ENCODE data around the gene NLRX1. TPM values are rescaled to one million over a fixed set of nuclear protein-coding genes. Genes with fewer than 3 reads are reported as not detected.

Gene NLRX1, protein sequence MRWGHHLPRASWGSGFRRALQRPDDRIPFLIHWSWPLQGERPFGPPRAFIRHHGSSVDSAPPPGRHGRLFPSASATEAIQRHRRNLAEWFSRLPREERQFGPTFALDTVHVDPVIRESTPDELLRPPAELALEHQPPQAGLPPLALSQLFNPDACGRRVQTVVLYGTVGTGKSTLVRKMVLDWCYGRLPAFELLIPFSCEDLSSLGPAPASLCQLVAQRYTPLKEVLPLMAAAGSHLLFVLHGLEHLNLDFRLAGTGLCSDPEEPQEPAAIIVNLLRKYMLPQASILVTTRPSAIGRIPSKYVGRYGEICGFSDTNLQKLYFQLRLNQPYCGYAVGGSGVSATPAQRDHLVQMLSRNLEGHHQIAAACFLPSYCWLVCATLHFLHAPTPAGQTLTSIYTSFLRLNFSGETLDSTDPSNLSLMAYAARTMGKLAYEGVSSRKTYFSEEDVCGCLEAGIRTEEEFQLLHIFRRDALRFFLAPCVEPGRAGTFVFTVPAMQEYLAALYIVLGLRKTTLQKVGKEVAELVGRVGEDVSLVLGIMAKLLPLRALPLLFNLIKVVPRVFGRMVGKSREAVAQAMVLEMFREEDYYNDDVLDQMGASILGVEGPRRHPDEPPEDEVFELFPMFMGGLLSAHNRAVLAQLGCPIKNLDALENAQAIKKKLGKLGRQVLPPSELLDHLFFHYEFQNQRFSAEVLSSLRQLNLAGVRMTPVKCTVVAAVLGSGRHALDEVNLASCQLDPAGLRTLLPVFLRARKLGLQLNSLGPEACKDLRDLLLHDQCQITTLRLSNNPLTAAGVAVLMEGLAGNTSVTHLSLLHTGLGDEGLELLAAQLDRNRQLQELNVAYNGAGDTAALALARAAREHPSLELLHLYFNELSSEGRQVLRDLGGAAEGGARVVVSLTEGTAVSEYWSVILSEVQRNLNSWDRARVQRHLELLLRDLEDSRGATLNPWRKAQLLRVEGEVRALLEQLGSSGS
- total RNA-seq = 32.2 TPM
- long read RNA-seq, full-length matches to known transcripts = 85 of 191 reads
- long read RNA-seq, partial matches to known transcripts = 29 of 191 reads
- long read RNA-seq, other reads (novel, unspliced or antisense) = 77 of 191 reads

DNA sequence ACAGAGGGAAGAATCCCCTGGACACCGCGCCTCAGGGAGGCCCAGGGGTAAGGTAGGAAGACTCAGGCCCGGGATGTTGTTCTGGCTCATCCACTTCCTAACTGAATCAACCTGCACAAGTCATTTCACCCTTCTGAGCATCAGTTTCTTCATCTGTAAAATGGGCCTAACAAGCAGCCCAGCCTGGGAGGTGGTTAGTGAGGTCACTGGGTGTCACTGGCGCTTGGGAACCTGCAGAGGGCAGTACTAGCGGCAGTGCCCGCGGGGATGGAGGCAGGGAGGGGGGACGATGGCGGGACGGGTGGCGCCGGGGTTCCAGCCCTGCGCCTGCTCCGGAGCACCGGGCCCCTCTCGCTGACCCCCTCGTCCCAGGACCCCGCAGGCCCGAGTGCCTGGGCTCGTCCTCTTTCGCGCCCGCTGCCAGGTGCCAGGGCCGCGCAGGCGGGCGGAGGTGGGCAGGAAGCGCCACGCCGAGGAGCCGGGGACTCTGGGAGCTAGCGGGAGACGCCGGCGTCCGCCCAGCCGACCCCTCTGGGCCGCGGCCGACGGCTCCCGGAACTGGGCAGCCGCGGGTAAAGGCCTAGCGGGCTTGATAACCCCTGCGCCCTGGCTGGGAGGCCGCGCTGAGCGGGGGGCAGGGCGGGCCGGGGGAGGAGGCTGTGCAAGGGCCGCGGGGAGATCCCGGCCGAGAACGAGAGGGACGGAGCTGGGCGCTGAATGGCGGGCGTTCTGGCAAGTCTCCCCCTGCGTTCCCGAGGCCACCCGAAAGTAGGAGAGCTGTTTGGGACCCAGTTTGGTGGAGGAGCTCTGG is at the start of gene NLRX1:
NLRX1 (plus strand) TSS at position 255 of the 811 bp plus-strand sequence. CDS start 2,679 bp downstream, outside the sequence.
- intact Hi-C loops (cut with micrococcal nuclease) = no loop called here
- Histone ChIP-seq H3K36me3 (peaks cover 7% of the 10 kb centered on the region), H3K4me3 (peak within 1 kb of the TSS; percentile 89), H3K9me3 (replicated peaks) (no peaks in the 10 kb centered on the region), H3K27me3 (ENCODE audit: low read depth) (no peaks in the 10 kb centered on the region), H3K4me1 (peaks cover 19% of the 10 kb centered on the region), H3K27ac (replicated peaks) (peak within 1 kb of the TSS; percentile 97)
- peak; percentile 85 for DNase-seq
- TF ChIP-seq, protein P1, sequence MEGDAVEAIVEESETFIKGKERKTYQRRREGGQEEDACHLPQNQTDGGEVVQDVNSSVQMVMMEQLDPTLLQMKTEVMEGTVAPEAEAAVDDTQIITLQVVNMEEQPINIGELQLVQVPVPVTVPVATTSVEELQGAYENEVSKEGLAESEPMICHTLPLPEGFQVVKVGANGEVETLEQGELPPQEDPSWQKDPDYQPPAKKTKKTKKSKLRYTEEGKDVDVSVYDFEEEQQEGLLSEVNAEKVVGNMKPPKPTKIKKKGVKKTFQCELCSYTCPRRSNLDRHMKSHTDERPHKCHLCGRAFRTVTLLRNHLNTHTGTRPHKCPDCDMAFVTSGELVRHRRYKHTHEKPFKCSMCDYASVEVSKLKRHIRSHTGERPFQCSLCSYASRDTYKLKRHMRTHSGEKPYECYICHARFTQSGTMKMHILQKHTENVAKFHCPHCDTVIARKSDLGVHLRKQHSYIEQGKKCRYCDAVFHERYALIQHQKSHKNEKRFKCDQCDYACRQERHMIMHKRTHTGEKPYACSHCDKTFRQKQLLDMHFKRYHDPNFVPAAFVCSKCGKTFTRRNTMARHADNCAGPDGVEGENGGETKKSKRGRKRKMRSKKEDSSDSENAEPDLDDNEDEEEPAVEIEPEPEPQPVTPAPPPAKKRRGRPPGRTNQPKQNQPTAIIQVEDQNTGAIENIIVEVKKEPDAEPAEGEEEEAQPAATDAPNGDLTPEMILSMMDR (IDR thresholded peaks at IDR 0.05; ENCODE audit: borderline replicate concordance) = peak; percentile 93

DNA sequence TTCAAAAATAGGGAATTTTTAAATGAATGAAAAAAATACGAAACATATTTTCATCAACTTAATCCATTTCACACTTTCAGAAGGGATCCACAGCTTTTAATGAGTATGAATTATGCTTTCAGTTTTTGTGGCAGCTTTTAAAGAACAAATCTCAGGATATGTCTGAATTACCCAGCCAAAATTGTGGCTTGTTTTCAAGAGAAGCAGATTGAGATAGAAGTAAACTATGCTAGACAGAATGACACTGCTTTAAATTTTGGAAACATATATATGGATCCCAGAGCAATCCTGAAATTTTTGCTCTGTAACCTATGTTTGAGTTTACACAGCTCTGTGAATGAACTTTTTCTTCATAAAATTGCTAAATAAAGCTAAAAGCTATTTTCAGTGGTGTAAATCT is 49.6 kb upstream of the NLRX1 start:
- intact Hi-C loops (cut with micrococcal nuclease) = no loop called here
- Histone ChIP-seq H3K9me3 (replicated peaks) (no peaks in the 10 kb centered on the region), H3K4me3 (no peak overlapping the region), H3K27ac (replicated peaks) (no peak overlapping the region), H3K27me3 (ENCODE audit: low read depth) (no peaks in the 10 kb centered on the region), H3K36me3 (peaks cover 27% of the 10 kb centered on the region), H3K4me1 (peaks cover 27% of the 10 kb centered on the region)
- no peak for DNase-seq
- TF ChIP-seq, protein P1 (IDR thresholded peaks at IDR 0.05; ENCODE audit: borderline replicate concordance) = no peak

DNA sequence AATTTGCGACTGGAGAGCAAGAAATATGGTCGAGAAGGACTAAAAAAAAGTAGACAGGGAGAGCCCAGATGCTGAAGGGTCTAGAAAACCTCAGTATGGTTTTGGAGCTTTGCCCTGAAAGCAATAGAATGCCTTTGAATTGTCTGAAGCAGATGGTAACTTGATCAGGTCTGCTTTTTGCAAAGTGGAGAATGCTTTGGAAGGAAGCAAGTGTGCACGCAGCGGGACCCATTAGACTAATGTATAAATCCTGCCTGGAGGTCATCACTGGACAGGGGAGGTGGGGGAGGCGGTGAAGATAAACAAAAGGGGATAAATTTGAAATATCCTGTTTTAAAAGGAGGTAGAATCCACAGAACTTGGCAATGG is 47.9 kb upstream of the NLRX1 start:
- H3K4me3 ChIP-seq = peak overlapping the region; percentile 87
- H3K27me3 ChIP-seq (ENCODE audit: low read depth) = no peaks in the 10 kb centered on the region
- no peak for DNase-seq
- peak overlapping the region; percentile 80 for H3K27ac ChIP-seq (replicated peaks)
- peaks cover 29% of the 10 kb centered on the region for H3K4me1 ChIP-seq
- intact Hi-C loops (cut with micrococcal nuclease) = no loop called here
- no peaks in the 10 kb centered on the region for H3K9me3 ChIP-seq (replicated peaks)
- H3K36me3 ChIP-seq = peaks cover 33% of the 10 kb centered on the region
- TF ChIP-seq, protein P1 (IDR thresholded peaks at IDR 0.05; ENCODE audit: borderline replicate concordance) = no peak

DNA sequence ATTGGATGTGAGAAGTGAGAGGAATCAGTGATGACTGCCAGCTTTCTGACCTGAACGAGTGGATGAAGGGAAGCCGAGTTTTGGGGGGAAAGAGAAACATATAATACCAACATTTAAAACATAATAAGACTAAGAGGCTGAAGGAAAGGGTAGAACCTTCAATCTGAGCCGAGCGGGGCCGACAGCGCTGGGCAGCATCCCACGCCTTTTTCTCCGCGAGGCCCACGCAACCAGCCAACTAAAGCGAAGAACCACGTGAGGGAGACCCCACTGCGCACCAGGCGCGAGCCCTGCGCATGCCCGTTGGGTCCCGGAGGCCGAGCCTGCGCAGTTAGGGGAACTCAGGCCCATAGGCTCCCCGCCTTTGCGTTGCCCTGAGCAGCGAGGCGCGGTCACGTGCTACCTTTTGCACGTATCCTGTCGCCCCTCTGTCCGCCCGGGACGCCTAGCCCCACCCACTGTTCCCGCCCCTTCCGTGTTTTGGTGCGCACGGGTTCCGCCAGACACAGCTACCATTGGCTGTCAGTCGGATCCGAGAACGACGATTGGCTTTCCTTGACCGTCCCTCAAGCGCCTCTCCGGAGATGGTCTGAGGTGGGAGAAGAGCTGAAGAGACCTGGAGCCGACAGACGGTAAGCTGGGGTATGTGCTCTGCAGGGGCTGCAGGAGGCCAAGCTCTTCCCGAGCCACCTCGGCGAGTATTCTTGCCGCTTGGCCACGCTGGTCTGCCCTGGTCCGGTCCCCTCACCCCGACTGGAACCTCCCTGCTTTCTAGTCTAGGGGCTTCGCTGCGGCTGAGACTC is 47.3 kb upstream of the NLRX1 start, which contains the start of gene HINFP:
HINFP (plus strand) TSS at position 573 of the 803 bp plus-strand sequence. CDS start 5,365 bp downstream, outside the sequence.
- Histone ChIP-seq H3K27ac (replicated peaks) (peak within 1 kb of the TSS; percentile 90), H3K36me3 (peaks cover 31% of the 10 kb centered on the region), H3K4me3 (peak within 1 kb of the TSS; percentile 87), H3K9me3 (replicated peaks) (no peaks in the 10 kb centered on the region), H3K27me3 (ENCODE audit: low read depth) (no peaks in the 10 kb centered on the region), H3K4me1 (peaks cover 35% of the 10 kb centered on the region)
- intact Hi-C loops (cut with micrococcal nuclease) = no loop called here
- DNase-seq = peak; percentile 100
- TF ChIP-seq, protein P1 (IDR thresholded peaks at IDR 0.05; ENCODE audit: borderline replicate concordance) = no peak
